Stimulated activated CD8-positive, alpha-beta memory T cell treated with anti-CD3 and anti-CD28 coated beads, Interleukin-7, amount 100 ng/mL, for 4 hours (primary cell): Measurements from ENCODE around the gene TSHZ1.
"Not testable (repeated sequence)": the region's sequence is repeated elsewhere in the genome, so short reads cannot be mapped to it uniquely, and the experiment has no call there.

Source experiments
- DNase-seq, 2 donors: peaks; one replicate each; pipeline ENCODE4 v3.0.0-alpha.2; 2020; ENCODE audit warnings: low read depth in 2 of 2

The TSHZ1 gene

GRCh38 chr18:75316223-75316622 is 105.6 kb downstream of the TSHZ1 start:
- DNase-seq: no peak

GRCh38 chr18:75316826-75317225 is 106.2 kb downstream of the TSHZ1 start:
- no peak for DNase-seq

GRCh38 chr18:75317300-75317699 is 106.7 kb downstream of the TSHZ1 start:
- DNase-seq: no peak

- no peak for DNase-seq
Observed at GRCh38 chr18:75317703-75318102, 107.1 kb downstream of the TSHZ1 start.

GRCh38 chr18:75319905-75320304 is 109.3 kb downstream of the TSHZ1 start:
- no peak for DNase-seq

GRCh38 chr18:75320506-75320905 is 109.9 kb downstream of the TSHZ1 start:
- DNase-seq: no peak

- DNase-seq: no peak
Observed at GRCh38 chr18:75321431-75321830, 110.8 kb downstream of the TSHZ1 start.

- DNase-seq: no peak
Observed at GRCh38 chr18:75322206-75322605, 111.6 kb downstream of the TSHZ1 start.

- no peak for DNase-seq
Observed at GRCh38 chr18:75323821-75324585, 113.4 kb downstream of the TSHZ1 start.

GRCh38 chr18:75324686-75325257 is 114.2 kb downstream of the TSHZ1 start:
- no peak for DNase-seq

- DNase-seq: not testable (repeated sequence)
Observed at GRCh38 chr18:75329753-75330152, 119.2 kb downstream of the TSHZ1 start.

GRCh38 chr18:75330308-75330707 is 119.7 kb downstream of the TSHZ1 start:
- no peak for DNase-seq

- no peak for DNase-seq
Observed at GRCh38 chr18:75334869-75335268, 124.3 kb downstream of the TSHZ1 start.

- no peak for DNase-seq
Observed at GRCh38 chr18:75335511-75335910, 124.9 kb downstream of the TSHZ1 start.

GRCh38 chr18:75336767-75337166 is 126.2 kb downstream of the TSHZ1 start:
- DNase-seq: no peak

GRCh38 chr18:75337348-75337747 is 126.8 kb downstream of the TSHZ1 start:
- no peak for DNase-seq

- no peak for DNase-seq
Observed at GRCh38 chr18:75338631-75339030, 128.0 kb downstream of the TSHZ1 start.
